Choroid plexus epithelial cell (primary cell): ENCODE measurements around the gene EIF2B4.
A peak's percentile ranks its signal among the peaks of the same experiment; 100 is the strongest.

Source experiments
- DNase-seq: peaks from one replicate; pipeline ENCODE4 v3.0.0-alpha.2; 2010; ENCODE audit warnings: low read depth
- H3K4me3 ChIP-seq: 2 replicates; pipeline ENCODE4 v1.5.1; 2011; ENCODE audit warnings: low read depth, mild to moderate bottlenecking, control low read depth, low read length, moderate library complexity
- CTCF ChIP-seq: conservative IDR thresholded peaks from 2 replicates; pipeline ENCODE4 v1.5.1; 2011; ENCODE audit warnings: low read depth, mild to moderate bottlenecking, control low read depth, inconsistent platforms, low read length, moderate library complexity

Gene EIF2B4

DNA sequence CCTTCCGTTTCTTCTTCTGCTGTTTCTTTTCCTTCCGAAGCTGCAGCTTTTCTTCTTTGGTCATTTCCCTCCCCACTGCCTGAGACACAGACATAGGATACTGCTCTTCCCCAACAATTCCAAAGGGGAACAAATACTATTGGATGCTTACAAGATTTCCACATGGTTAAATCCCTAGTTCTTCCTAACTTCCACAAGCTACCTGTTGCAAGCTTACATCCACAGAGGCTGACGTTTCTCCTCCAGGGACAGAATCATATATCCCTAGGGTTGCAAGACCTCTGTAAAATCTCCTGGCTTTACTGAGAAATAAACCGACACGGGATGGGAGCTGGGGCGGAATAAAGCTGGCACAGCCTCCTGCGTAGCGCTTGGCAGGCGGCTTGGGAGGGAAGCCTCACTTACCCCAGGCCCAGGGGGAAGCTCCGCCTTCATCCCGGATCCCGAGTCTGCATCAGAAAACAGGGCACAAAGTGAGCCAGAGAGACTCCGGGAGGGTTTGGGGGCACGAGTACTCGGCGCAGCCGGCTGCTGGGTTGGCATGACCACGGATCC is 590 bp downstream of the EIF2B4 start:
- TF ChIP-seq CTCF: peak; percentile 0
- peak; percentile 53 for DNase-seq

DNA sequence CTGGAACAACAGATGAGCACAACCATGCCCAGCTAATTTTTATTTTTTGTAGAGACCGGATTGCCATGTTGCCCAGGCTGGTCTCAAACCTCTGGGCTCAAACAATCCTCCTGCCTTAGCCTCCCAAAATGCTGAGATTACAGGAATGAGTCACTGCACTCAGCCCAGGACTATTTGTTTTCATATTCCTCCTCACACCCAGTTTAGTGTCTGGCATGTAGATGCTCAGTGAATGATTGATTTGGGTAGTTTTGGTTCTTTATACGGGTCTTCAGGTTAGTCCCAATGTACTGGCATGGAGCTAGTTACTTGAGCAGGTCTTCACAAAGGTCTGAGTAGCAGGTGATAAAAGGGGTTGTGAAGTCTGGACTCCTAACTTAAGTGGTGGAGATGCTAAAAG is 6.2 kb downstream of the EIF2B4 start:
- TF ChIP-seq CTCF: no peak

More for the DNA sequence above, 590 bp downstream of the EIF2B4 start:
- peak overlapping the region; percentile 99 for H3K4me3 ChIP-seq

DNA sequence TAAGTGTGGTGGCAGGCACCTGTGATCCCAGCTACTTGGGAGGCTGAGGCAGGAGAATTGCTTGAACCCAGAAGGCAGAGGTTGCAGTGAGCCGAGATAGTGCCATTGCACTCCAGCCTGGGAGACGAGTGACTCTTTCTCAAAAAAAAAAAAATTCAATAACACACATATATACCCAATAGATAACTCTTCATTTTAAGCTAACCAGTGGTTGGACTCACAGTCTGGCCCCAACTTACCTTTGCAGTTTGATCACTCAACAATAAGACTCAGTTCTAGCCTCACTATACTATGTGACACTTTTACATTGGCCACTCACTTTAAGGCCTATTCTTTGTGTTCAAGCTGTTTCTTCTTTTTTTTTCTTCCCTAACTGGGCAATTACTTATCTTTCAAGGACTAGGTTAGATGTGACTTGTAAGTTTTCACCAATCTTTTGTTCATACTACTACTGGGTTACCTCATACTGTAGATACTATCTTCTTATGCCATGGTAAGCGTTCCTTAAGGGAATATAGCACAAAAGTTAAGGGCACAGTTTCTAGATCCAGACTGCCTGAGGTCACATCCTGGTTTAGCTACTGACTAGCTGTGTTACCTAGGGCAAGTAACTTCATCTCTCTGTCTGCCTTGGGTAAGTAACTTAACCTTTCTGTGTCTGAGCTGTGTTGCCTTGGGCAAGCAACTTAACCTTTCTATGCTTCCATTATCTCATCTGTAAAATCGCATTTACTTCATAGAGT is 7.3 kb downstream of the EIF2B4 start:
- DNase-seq: no peak
- no peak for TF ChIP-seq CTCF

More for the DNA sequence above, 6.2 kb downstream of the EIF2B4 start:
- no peak overlapping the region for H3K4me3 ChIP-seq
- DNase-seq: no peak

GRCh38 chr2:27356382-27357181 is 13.6 kb downstream of the EIF2B4 start, which contains the start of gene GTF3C2:
GTF3C2 (minus strand) TSS chr2:27356764; CDS start chr2:27343554, 13,210 bp downstream.
- no peak for TF ChIP-seq CTCF
- peak within 1 kb of the TSS; percentile 98 for H3K4me3 ChIP-seq
- peak; percentile 98 for DNase-seq

More for the DNA sequence above, 7.3 kb downstream of the EIF2B4 start:
- H3K4me3 ChIP-seq: no peak overlapping the region

DNA sequence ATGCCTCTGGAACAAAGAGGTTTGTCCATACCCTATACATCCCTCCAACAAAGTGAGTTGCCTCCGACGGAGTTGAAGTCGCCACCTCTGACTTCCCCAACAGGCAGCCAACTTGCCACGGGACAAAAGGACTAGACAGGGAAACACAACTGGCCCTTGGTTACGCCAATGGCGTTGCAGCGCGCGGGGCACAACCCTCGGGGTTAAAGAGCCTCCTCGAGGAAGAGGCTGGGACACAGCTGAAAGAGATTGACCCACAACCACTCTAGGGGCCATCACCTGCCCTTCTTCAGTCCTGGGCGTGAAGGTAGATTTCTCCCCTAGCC is 14.1 kb downstream of the EIF2B4 start:
- TF ChIP-seq CTCF: no peak
- peak; percentile 62 for DNase-seq
- H3K4me3 ChIP-seq: peak overlapping the region; percentile 98

- no peak for DNase-seq
- no peak overlapping the region for H3K4me3 ChIP-seq
- TF ChIP-seq CTCF: no peak
Measured at GRCh38 chr2:27354597-27354927, 15.6 kb downstream of the EIF2B4 start.
